Stimulated activated CD4-positive, alpha-beta T cell treated with anti-CD3 and anti-CD28 coated beads, TNF-alpha, amount 100 ng/mL, for 4 hours (primary cell): ENCODE measurements around the gene APOC4.
A peak's percentile ranks its signal among the peaks of the same experiment; 100 is the strongest.
"Not testable (repeated sequence)": the region's sequence is repeated elsewhere in the genome, so short reads cannot be mapped to it uniquely, and the experiment has no call there.

Source experiments
- DNase-seq, 3 experiments: peaks; one replicate each; pipeline ENCODE4 v3.0.0-alpha.2; 2020; ENCODE audit warnings: low read depth in 3 of 3

The APOC4 gene, protein sequence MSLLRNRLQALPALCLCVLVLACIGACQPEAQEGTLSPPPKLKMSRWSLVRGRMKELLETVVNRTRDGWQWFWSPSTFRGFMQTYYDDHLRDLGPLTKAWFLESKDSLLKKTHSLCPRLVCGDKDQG

GRCh38 chr19:44942067-44942571 is at the start of gene APOC4:
Gene APOC4, plus strand, starts transcription at chr19:44942237. Its CDS starts 41 bp downstream, at chr19:44942278.
- no peak for DNase-seq

DNA sequence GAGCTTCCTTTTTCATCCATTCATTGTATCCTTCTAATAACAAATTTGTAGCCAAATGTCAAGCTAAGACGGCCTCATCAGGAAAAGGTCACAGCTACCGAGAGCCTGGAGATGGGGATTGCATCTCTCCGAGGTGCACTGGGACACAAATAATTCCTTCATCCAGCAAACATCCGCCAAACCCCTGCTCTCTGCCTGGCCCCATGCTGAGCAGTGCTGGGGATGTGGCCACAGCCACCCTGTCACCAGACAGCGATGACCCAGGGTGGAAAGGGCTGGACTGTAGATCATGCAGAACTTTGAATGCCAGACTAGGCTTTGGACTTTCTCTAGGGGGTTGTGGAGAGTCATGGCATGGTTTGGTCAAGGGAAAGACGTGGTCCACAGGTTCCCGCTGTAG is 49.1 kb upstream of the APOC4 start:
- no peak for DNase-seq

GRCh38 chr19:44893332-44894051 is 48.5 kb upstream of the APOC4 start:
- DNase-seq = no peak

DNA sequence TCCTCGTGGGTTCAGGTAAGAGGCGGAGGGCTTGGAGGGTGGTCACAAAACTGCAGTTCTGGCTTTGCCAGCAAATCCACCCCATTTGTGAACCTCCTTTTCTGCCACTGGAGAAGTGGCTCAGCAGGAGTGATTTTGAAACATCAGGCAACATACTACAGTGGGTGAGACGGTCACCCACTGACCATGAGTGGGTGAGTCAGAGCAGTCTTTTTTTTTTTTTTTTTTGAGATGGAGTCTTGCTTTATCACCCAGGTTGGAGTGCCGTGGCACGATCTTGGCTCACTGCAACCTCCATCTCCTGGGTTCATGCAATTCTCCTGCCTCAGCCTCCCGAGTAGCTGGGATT is 48.0 kb upstream of the APOC4 start:
- no peak for DNase-seq

GRCh38 chr19:44894946-44895345 is 47.1 kb upstream of the APOC4 start:
- DNase-seq = no peak

DNA sequence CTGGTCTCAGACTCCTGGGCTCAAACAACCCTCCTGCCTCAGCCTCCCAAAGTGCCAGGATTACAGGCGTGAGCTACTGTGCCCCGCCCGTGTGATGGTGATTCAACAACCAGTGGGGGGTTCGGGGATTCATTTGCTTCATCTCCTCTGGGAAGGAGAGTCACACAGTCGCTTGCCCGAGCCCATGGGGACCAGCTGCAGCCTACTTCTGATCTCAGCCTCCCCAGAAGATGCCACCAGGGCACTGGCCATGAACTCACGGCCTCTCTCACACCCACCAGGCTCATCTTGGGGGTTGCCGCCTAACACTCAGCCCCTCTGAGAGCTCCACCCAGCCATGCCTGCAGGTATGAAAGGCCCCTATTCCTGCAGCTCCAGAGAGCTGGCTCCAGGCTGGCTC is 44.2 kb upstream of the APOC4 start:
- no peak for DNase-seq

DNA sequence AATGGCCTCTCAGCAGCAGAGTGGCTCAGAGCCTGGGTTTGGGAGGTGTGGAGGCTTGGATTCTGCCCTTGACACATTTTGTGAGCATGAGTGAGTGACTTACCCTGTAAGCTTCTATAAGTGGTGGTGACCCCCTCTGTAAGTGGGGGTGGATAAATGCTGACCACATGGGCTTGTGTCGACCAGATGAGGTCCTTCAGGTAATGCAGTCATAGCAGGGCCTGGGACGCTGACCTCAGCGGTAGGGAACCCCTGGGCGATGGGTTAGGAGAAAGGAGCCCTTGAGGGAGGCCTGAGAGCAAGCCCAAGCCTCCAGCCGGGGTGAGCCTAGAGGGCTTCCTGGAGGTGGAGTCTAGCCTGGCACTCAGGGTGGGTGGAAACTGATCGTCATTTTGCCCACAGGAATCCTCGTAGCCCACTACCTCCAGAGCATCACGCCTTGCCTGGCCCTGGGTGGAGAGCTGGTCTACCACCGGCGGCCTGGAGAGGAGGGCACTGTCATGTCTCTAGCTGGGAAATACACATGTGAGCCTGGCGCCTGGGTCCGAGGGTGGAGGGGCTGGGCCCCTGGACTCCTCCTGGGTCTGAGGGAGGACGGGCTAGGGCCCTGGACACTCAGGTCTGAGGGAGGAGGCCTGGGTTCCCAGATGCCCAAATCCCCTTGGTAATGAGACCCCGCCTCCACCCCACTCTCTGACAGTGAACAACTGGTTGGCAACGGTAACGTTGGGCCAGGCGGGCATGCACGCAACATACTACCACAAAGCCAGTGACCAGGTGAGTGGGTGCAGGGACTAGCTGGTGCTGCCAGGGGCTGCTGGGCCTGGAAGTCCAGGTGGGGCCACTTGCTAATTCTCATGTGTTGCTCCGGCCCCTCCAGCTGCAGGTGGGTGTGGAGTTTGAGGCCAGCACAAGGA is 41.5 kb upstream of the APOC4 start:
- DNase-seq = no peak

DNA sequence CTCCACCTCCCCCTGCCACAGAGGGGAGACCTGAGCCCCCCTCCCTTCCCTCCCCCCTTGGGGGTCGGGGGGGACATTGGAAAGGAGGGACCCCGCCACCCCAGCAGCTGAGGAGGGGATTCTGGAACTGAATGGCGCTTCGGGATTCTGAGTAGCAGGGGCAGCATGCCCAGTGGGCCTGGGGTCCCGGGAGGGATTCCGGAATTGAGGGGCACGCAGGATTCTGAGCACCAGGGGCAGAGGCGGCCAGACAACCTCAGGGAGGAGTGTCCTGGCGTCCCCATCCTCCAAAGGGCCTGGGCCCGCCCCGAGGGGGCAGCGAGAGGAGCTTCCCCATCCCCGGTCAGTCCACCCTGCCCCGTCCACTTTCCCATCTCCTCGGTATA is 38.8 kb upstream of the APOC4 start:
- DNase-seq = no peak

- peak; percentile 49 to 64 (median 58) for DNase-seq
Observed at GRCh38 chr19:44903602-44904425, 38.2 kb upstream of the APOC4 start.

DNA sequence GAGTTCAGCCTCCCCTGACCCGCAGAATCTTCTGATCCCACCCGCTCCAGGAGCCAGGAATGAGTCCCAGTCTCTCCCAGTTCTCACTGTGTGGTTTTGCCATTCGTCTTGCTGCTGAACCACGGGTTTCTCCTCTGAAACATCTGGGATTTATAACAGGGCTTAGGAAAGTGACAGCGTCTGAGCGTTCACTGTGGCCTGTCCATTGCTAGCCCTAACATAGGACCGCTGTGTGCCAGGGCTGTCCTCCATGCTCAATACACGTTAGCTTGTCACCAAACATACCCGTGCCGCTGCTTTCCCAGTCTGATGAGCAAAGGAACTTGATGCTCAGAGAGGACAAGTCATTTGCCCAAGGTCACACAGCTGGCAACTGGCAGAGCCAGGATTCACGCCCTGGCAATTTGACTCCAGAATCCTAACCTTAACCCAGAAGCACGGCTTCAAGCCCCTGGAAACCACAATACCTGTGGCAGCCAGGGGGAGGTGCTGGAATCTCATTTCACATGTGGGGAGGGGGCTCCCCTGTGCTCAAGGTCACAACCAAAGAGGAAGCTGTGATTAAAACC is 37.5 kb upstream of the APOC4 start:
- DNase-seq = no peak

DNA sequence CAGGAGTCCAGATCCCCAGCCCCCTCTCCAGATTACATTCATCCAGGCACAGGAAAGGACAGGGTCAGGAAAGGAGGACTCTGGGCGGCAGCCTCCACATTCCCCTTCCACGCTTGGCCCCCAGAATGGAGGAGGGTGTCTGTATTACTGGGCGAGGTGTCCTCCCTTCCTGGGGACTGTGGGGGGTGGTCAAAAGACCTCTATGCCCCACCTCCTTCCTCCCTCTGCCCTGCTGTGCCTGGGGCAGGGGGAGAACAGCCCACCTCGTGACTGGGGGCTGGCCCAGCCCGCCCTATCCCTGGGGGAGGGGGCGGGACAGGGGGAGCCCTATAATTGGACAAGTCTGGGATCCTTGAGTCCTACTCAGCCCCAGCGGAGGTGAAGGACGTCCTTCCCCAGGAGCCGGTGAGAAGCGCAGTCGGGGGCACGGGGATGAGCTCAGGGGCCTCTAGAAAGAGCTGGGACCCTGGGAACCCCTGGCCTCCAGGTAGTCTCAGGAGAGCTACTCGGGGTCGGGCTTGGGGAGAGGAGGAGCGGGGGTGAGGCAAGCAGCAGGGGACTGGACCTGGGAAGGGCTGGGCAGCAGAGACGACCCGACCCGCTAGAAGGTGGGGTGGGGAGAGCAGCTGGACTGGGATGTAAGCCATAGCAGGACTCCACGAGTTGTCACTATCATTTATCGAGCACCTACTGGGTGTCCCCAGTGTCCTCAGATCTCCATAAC is 36.4 kb upstream of the APOC4 start, which contains the start of gene APOE:
TSS of gene APOE (plus strand) at position 360 of the 724 bp plus-strand sequence. CDS start 829 bp downstream, outside the sequence.
- no peak for DNase-seq

DNA sequence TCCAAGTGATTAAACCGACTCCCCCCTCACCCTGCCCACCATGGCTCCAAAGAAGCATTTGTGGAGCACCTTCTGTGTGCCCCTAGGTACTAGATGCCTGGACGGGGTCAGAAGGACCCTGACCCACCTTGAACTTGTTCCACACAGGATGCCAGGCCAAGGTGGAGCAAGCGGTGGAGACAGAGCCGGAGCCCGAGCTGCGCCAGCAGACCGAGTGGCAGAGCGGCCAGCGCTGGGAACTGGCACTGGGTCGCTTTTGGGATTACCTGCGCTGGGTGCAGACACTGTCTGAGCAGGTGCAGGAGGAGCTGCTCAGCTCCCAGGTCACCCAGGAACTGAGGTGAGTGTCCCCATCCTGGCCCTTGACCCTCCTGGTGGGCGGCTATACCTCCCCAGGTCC is 34.4 kb upstream of the APOC4 start:
- DNase-seq = no peak

GRCh38 chr19:44908074-44908835 is 33.8 kb upstream of the APOC4 start:
- DNase-seq = no peak

DNA sequence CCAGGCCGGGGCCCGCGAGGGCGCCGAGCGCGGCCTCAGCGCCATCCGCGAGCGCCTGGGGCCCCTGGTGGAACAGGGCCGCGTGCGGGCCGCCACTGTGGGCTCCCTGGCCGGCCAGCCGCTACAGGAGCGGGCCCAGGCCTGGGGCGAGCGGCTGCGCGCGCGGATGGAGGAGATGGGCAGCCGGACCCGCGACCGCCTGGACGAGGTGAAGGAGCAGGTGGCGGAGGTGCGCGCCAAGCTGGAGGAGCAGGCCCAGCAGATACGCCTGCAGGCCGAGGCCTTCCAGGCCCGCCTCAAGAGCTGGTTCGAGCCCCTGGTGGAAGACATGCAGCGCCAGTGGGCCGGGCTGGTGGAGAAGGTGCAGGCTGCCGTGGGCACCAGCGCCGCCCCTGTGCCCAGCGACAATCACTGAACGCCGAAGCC is 33.2 kb upstream of the APOC4 start:
- no peak for DNase-seq

- DNase-seq = no peak
Observed at GRCh38 chr19:44909775-44910174, 32.3 kb upstream of the APOC4 start.

DNA sequence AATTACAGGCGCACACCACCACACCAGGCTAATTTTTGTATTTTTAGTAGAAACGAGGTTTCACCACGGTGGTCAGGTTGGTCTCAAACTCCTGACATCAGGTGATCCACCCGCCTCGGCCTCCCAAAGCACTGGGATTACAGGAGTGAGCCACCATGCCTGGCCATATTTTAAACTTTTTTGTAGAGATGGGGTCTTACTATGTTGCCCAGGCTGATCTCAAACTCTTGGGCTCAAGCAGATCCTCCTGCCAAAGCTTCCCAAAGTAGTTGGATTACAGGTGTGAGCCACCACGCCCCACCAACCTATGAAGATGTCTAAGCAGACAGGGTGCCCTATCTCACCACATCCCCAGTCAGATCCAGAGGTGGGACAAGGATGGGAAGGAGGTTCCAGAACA is 30.1 kb upstream of the APOC4 start:
- DNase-seq = not testable (repeated sequence)

GRCh38 chr19:44912854-44913253 is 29.2 kb upstream of the APOC4 start:
- DNase-seq = no peak

DNA sequence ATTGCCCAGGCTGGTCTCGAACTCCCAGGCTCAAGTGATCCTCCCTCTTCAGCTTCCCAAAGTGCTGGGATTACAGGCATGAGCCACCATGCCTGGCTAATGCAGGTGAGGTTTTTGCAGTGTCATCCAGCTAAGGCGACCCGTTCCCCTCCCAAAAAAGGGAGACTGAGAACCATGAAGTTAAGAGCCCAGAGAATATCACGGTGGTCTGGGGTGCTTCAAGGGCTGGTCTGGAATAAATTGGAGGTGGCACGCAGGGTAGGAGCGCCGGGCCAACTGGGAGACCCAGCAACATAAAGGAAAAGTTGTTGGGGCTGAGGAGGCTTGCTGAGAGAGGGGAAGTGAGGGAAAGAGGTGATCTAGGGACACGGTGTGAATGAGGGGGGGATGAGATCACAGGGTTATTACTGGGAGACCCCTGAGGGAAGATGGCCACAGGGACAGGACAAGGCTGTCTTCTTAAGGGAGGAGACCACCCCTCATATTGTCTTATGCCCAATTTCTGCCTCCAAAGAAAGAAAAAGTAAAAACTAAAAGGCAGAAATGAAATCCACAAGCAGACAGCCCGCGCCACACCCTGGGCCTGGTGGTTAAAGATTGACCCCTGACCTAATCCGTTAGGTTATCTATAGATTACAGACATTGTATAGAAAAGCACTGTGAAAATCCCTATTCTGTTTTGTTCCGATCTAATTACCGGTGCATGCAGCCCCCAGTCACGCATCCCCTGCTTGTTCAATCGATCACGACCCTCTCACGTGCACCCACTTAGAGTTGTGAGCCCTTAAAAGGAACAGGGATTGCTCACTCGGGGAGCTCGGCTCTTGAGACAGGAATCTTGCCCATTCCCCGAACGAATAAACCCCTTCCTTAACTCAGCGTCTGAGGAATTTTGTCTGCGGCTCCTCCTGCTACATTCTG is 28.3 kb upstream of the APOC4 start:
- DNase-seq = not testable (repeated sequence)
